GM12872 (cell line): Measurements from ENCODE around the gene PIP5K1B.

Experiments used
- CTCF ChIP-seq: IDR thresholded peaks from 3 replicates; pipeline ENCODE4 v1.5.1; 2011; ENCODE audit warnings: low read depth, mild to moderate bottlenecking, low read length, moderate library complexity; ENCODE audit not compliant: insufficient read depth

PIP5K1B gene

GRCh38 chr9:68728731-68729130, 23.7 kb downstream of the PIP5K1B start:
- TF ChIP-seq CTCF: no peak

- no peak for TF ChIP-seq CTCF
Measured at GRCh38 chr9:68730570-68731235, 25.7 kb downstream of the PIP5K1B start.

GRCh38 chr9:68731857-68732256, 26.8 kb downstream of the PIP5K1B start:
- no peak for TF ChIP-seq CTCF

GRCh38 chr9:68732405-68733020, 27.5 kb downstream of the PIP5K1B start:
- TF ChIP-seq CTCF: no peak

GRCh38 chr9:68733021-68733405, 28.0 kb downstream of the PIP5K1B start:
- no peak for TF ChIP-seq CTCF

GRCh38 chr9:68738358-68738757, 33.3 kb downstream of the PIP5K1B start:
- TF ChIP-seq CTCF: no peak

- no peak for TF ChIP-seq CTCF
Measured at GRCh38 chr9:68739621-68740174, 34.7 kb downstream of the PIP5K1B start.
